Ascending aorta (tissue), 2 donors: ENCODE data around the gene SAPCD1. TPM values are rescaled to one million over a fixed set of nuclear protein-coding genes. Genes with fewer than 3 reads are reported as not detected.

Experiments used
- DNase-seq, 2 donors: peaks; one replicate each; pipeline ENCODE4 v3.0.0-alpha.2; 2019; ENCODE audit warnings: low spot score in 2 of 2
- H3K27ac ChIP-seq, 2 donors: fragments of 200-600 bp; sonication (generic); one replicate each; pipeline ENCODE4 v1.5.1; 2016 to 2017; ENCODE audit warnings: mild to moderate bottlenecking in 1 of 2
- H3K27me3 ChIP-seq: fragments of 200-600 bp; sonication (generic); one replicate; pipeline ENCODE4 v1.5.1; 2017
- H3K36me3 ChIP-seq, 2 donors: fragments of 200-600 bp; sonication (generic); one replicate each; pipeline ENCODE4 v1.5.1; 2016
- H3K4me1 ChIP-seq, 2 donors: fragments of 200-600 bp; sonication (generic); one replicate each; pipeline ENCODE4 v1.5.1; 2016 to 2017; ENCODE audit warnings: mild to moderate bottlenecking in 1 of 2
- H3K4me3 ChIP-seq, 2 donors: fragments of 200-600 bp; sonication (generic); one replicate each; pipeline ENCODE4 v1.5.1; 2016 to 2017; ENCODE audit warnings: mild to moderate bottlenecking in 1 of 2
- H3K9me3 ChIP-seq, 2 donors: fragments of 200-600 bp; sonication (generic); one replicate each; pipeline ENCODE4 v1.5.1; 2016
- CTCF ChIP-seq, 3 experiments: fragments of 200-600 bp in 2 of 3; fragments of 450-650 bp in 1 of 3; sonication (generic) in 2 of 3; IDR thresholded peaks; one replicate each; pipeline ENCODE4 v1.5.1; 2016 to 2019; ENCODE audit warnings: antibody characterized with exemption in 3 of 3, mild to moderate bottlenecking in 1 of 3, moderate library complexity in 1 of 3
- intact Hi-C: fragments of 100-400 bp; cut with DNase I; formaldehyde crosslinking; loops from one replicate; pipeline ENCODE4 v1.15.1; 2023
- total RNA-seq: library from RNA; depleted of rRNA; stranded (reverse); fragments of >200 nt; gene quantifications from one replicate; pipeline ENCODE4 v1.1.0, GENCODE V29; 2016

SAPCD1 gene
- total RNA-seq, 1 donor from 2014 or later = not detected

- no peak for DNase-seq
- Histone ChIP-seq H3K27ac (no peak overlapping the region), H3K4me3 (no peak overlapping the region), H3K9me3 (no peaks in the 10 kb centered on the region), H3K27me3 (no peaks in the 10 kb centered on the region), H3K4me1 (no peaks in the 10 kb centered on the region), H3K36me3 (no peaks in the 10 kb centered on the region)
- no peak for TF ChIP-seq CTCF (IDR thresholded peaks at IDR 0.05)
- intact Hi-C loops = no loop called here
These were observed 1.7 kb upstream of the SAPCD1 start for GRCh38 chr6:31760790-31761189.

GRCh38 chr6:31761343-31761742, 1.1 kb upstream of the SAPCD1 start:
- Histone ChIP-seq H3K4me1 (no peaks in the 10 kb centered on the region), H3K4me3 (no peak overlapping the region), H3K27me3 (no peaks in the 10 kb centered on the region), H3K9me3 (no peaks in the 10 kb centered on the region), H3K27ac (no peak overlapping the region), H3K36me3 (no peaks in the 10 kb centered on the region)
- intact Hi-C loops = no loop called here
- DNase-seq = no peak
- no peak for TF ChIP-seq CTCF (IDR thresholded peaks at IDR 0.05)

DNA sequence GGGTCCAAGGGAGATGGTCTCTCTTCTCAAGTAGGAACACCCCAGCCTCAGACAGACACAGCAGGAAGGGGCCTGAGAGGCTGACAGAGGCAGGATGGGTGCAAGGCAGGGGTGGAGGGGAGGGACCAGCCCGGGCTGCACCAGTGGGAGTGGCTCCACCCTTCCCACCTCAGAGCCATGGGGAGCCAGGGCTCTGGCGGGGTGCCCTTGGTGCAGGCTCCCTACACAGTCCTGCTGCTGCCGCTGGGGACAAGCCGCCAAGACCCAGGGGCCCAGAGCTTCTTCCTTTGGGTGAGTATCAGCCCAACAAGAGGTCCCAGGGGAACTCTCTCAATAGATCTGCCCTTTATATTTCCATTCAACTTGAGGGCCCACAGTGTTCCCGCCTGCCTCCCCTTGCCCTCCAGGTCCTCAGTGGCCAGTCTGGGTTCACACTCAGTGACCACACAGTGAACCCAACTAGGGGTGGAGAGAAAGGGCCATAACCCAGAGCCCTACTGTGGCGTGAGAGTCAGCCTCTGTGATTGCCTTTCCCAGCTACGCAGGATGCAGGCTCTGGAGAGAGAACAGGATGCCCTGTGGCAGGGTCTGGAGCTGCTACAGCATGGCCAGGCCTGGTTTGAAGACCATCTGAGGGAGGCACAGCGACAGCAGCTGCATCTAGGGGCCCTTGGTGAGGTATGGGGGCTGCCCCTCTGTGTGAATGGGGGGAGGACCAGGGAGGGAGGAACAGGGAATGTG, 592 bp downstream of the SAPCD1 start:
- Histone ChIP-seq H3K4me3 (no peak overlapping the region), H3K27ac (no peak overlapping the region), H3K4me1 (no peaks in the 10 kb centered on the region), H3K27me3 (no peaks in the 10 kb centered on the region), H3K36me3 (no peaks in the 10 kb centered on the region), H3K9me3 (no peaks in the 10 kb centered on the region)
- DNase-seq = no peak
- no peak for TF ChIP-seq CTCF (IDR thresholded peaks at IDR 0.05)
- intact Hi-C loops = no loop called here

DNA sequence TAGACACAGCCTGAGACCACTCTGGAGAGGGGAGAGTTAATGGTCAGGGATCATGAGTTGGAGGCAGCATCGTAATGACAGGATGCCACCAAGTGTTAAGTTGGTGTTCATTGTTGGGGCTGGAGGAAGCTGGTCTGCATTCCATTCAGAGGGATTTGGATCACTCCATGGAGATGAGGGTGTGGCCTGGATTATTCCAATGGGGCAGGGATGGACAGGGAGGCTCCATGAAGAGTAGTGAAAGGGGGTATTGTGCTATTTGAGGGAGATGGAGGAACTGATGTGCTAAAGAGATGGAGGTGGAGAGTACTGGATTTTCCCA, 1.1 kb downstream of the SAPCD1 start:
- no peak overlapping the region for H3K4me3 ChIP-seq
- no peak for TF ChIP-seq CTCF (IDR thresholded peaks at IDR 0.05)
- H3K27me3 ChIP-seq = no peaks in the 10 kb centered on the region
- intact Hi-C loops = no loop called here
- no peak overlapping the region for H3K27ac ChIP-seq
- no peaks in the 10 kb centered on the region for H3K4me1 ChIP-seq
- H3K9me3 ChIP-seq = no peaks in the 10 kb centered on the region
- H3K36me3 ChIP-seq = no peaks in the 10 kb centered on the region
- DNase-seq = no peak

DNA sequence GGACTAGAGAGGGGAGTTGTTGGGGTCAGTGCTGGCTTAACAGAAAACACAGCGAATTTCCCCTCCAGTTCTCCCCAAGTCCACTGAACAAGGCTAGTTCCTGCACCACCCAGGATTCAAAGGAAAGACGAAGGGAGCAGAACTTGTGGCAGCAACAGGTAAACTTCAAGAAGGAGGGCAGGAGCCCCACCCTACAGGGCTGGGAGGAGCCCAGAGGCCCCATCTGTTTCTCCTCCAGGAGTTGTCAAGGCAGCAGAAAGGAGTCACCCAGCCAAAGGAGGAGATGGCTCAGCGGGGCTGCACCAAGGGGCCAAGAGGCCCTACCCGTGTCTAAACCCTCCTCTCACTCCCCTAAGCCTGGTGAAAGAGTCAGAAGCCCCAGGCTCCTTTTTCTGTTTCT, 1.7 kb downstream of the SAPCD1 start:
- no peak for DNase-seq
- Histone ChIP-seq H3K4me1 (no peaks in the 10 kb centered on the region), H3K4me3 (no peak overlapping the region), H3K27me3 (no peaks in the 10 kb centered on the region), H3K27ac (no peak overlapping the region), H3K36me3 (no peaks in the 10 kb centered on the region), H3K9me3 (no peaks in the 10 kb centered on the region)
- intact Hi-C loops = no loop called here
- no peak for TF ChIP-seq CTCF (IDR thresholded peaks at IDR 0.05)

DNA sequence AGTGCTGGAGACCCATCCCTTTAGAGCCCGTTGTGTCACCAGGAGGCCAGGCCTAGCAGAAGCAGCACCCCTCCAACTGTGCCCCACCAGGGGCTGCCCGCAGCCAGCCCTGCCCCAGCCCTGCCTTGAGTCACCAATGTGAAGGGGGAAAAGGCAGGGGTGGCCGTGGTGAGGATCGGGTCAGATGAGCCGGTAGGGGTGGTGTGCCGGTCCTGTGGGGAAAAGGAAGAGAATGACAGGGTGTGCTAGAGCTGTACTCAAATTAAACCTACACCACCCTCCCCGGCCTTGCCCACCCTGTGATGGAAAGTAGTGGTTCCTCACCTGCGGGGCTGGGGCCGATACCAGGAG, 3.1 kb downstream of the SAPCD1 start:
- Histone ChIP-seq H3K4me1 (no peaks in the 10 kb centered on the region), H3K4me3 (no peak overlapping the region), H3K36me3 (no peaks in the 10 kb centered on the region), H3K27me3 (no peaks in the 10 kb centered on the region), H3K9me3 (no peaks in the 10 kb centered on the region), H3K27ac (no peak overlapping the region)
- intact Hi-C loops = no loop called here
- DNase-seq = no peak
- TF ChIP-seq CTCF (IDR thresholded peaks at IDR 0.05) = no peak
